H1 (cell line): ENCODE data around the gene DGKD. TPM values are rescaled to one million over a fixed set of nuclear protein-coding genes. Genes with fewer than 3 reads are reported as not detected.

Experiments used
- ASH2L ChIP-seq: fragments of 200-600, 300-600 bp; sonication (generic); IDR thresholded peaks from one replicate; pipeline ENCODE4 v1.7.1; 2017; ENCODE audit warnings: low read length
- BCL11A ChIP-seq, 2 experiments: IDR thresholded peaks; one replicate each; pipeline ENCODE4 v1.6.1; 2011; ENCODE audit warnings: low read depth in 2 of 2, low read length in 2 of 2, mild to moderate bottlenecking in 2 of 2
- FOSL1 ChIP-seq: IDR thresholded peaks from 2 replicates; pipeline ENCODE4 v1.6.1; 2011; ENCODE audit warnings: mild to moderate bottlenecking, low read depth, low read length, moderate library complexity; ENCODE audit not compliant: insufficient read depth
- HDAC2 ChIP-seq, 2 experiments: fragments of 300-600 bp in 1 of 2; sonication (generic) in 1 of 2; IDR thresholded peaks; 2 replicates each; pipeline ENCODE4 v1.6.1; 2011 to 2012; ENCODE audit warnings: low read depth in 2 of 2, low read length in 2 of 2, mild to moderate bottlenecking in 2 of 2, moderate library complexity in 2 of 2, borderline replicate concordance in 1 of 2, inconsistent platforms in 1 of 2
- KDM4A ChIP-seq: IDR thresholded peaks from one replicate; pipeline ENCODE4 v1.7.1; 2012; ENCODE audit warnings: low read depth, mild to moderate bottlenecking, moderate library complexity, low read length, inconsistent platforms; ENCODE audit not compliant: severe bottlenecking
- RBBP5 ChIP-seq: IDR thresholded peaks from 2 replicates; pipeline ENCODE4 v1.7.1; 2012; ENCODE audit warnings: low read depth, mild to moderate bottlenecking, inconsistent platforms, low read length, moderate library complexity, borderline replicate concordance
- SIN3A ChIP-seq, 2 experiments: IDR thresholded peaks in 1 of 2; conservative IDR thresholded peaks in 1 of 2; 2 replicates each; pipeline ENCODE4 v1.6.1; 2011 to 2012; ENCODE audit warnings: low read length in 2 of 2, improper control_type of control experiment in 1 of 2, low read depth in 1 of 2, mild to moderate bottlenecking in 1 of 2
- polyA plus RNA-seq, 7 experiments: library from polyadenylated mRNA; depleted of rRNA in 3 of 7; stranded (reverse) in 5 of 7; unstranded in 2 of 7; fragments of >200 nt in 5 of 7; fragments of 200-250 nt in 2 of 7; gene quantifications; 1 replicate in 5 of 7; 2 replicates in 1 of 7; 4 replicates in 1 of 7; pipeline versions ENCODE4 v1.2.1 to v1.2.3, GENCODE V29; 2011 to 2013; ENCODE audit warnings: missing spikeins in 2 of 7, mixed read lengths in 2 of 7
- total RNA-seq: library from RNA; stranded (reverse); fragmentation: NEBNext Ultra II Directional; extraction: Animal tissue kit (Norgen Biotek cat#: 25700); gene quantifications from 2 replicates; pipeline ENCODE4 v1.2.1, GENCODE V29; 2021

Gene DGKD
- total and polyA plus RNA-seq, 2 of the 8 experiments (the other 6 are each of a cell fraction or from before 2014, with no cell fraction given) = 7.7 to 30.9 TPM

- TF ChIP-seq FOSL1 (no peak), BCL11A (IDR thresholded peaks at IDR 0.05; ENCODE audit: low read depth in 2 of 2, low read length in 2 of 2) (no peak), ASH2L (no peak), HDAC2 (IDR thresholded peaks at IDR 0.05; ENCODE audit: borderline replicate concordance in 1 of 2, low read depth in 2 of 2, low read length in 2 of 2) (no peak), SIN3A (conservative IDR thresholded peaks at IDR 0.05 in 1 of 2, IDR thresholded peaks at IDR 0.05 in 1 of 2; ENCODE audit: low read depth in 1 of 2, low read length in 2 of 2) (no peak), KDM4A (no peak), RBBP5 (no peak)
Measured at GRCh38 chr2:233350708-233351107, 3.6 kb upstream of the DGKD start (continued).
